ENCODE data around the gene CLDN7. TPM values are rescaled to one million over a fixed set of nuclear protein-coding genes. Genes with fewer than 3 reads are reported as not detected.

Gene CLDN7
- total RNA-seq, 2 donors from 2014 or later, result 2.3 TPM; not detected in 1

GRCh38 chr17:7239091-7240027 lies 22.9 kb downstream of the CLDN7 start, which contains the start of gene PHF23:
PHF23 (minus strand) TSS chr17:7239457; CDS start chr17:7239279, 178 bp downstream.
- peak; percentile 99 for DNase-seq (ENCODE audit: low spot score)
- TF ChIP-seq CTCF (IDR thresholded peaks at IDR 0.05), result no peak
- Histone ChIP-seq H3K9me3 (no peaks in the 10 kb centered on the region), H3K36me3 (peaks cover 33% of the 10 kb centered on the region), H3K4me3 (peak within 1 kb of the TSS; percentile 93 to 96), H3K4me1 (peaks cover 0 to 51% of the 10 kb centered on the region in 2 donors), H3K27me3 (no peaks in the 10 kb centered on the region), H3K27ac (peak within 1 kb of the TSS; percentile 93)

GRCh38 chr17:7238420-7239090 lies 23.7 kb downstream of the CLDN7 start:
- peak overlapping the region; percentile 93 to 96 for H3K4me3 ChIP-seq
- DNase-seq (ENCODE audit: low spot score), result no peak
- TF ChIP-seq CTCF (IDR thresholded peaks at IDR 0.05), result no peak
- no peaks in the 10 kb centered on the region for H3K9me3 ChIP-seq
- H3K4me1 ChIP-seq, result peaks cover 0 to 50% of the 10 kb centered on the region in 2 donors
- H3K27me3 ChIP-seq, result no peaks in the 10 kb centered on the region
- H3K36me3 ChIP-seq, result peaks cover 26% of the 10 kb centered on the region
- H3K27ac ChIP-seq, result peak overlapping the region; percentile 93

DNA sequence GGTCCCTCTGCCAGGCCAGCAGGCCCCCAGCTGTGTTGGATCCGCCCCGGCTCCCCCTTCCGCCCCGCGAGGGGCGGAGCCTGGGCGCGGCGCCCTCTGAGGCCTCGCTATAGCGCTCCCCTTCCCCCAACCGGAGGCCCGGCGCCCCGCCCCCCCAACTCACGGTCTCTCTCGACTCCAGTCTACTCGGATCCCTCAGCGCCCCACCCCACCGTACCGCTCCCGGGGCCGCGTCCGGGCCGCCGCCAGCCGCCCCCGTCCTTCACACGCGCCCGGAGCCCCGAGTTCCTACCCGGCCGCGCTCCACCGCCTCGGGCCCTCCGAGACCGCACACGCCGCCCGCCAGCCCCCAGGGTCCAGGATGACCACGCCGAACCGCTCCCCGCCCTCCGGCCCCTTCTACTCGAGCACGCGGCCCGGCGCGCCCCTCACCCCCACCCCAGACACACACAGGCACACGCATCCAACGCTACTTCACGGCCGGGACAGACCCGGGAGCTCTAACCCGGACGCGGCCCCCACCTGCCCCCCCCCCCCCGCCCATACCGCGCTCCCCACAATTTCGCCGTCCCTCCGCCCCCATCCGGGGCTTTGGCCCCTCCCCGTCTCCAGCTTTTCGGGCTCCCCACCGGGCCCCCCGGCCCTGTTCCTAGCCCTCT lies 24.4 kb downstream of the CLDN7 start:
- Histone ChIP-seq H3K4me1 (peaks cover 0 to 52% of the 10 kb centered on the region in 2 donors), H3K9me3 (no peaks in the 10 kb centered on the region), H3K27me3 (no peaks in the 10 kb centered on the region), H3K27ac (peak overlapping the region; percentile 93), H3K4me3 (peak overlapping the region; percentile 93 to 96), H3K36me3 (peaks cover 26% of the 10 kb centered on the region)
- TF ChIP-seq CTCF (IDR thresholded peaks at IDR 0.05), result no peak
- no peak for DNase-seq (ENCODE audit: low spot score)

- H3K4me3 ChIP-seq, result peak overlapping the region; percentile 93 to 96
- H3K9me3 ChIP-seq, result no peaks in the 10 kb centered on the region
- no peak for TF ChIP-seq CTCF (IDR thresholded peaks at IDR 0.05)
- no peaks in the 10 kb centered on the region for H3K27me3 ChIP-seq
- no peak for DNase-seq (ENCODE audit: low spot score)
- H3K27ac ChIP-seq, result peak overlapping the region; percentile 93
- peaks cover 26% of the 10 kb centered on the region for H3K36me3 ChIP-seq
- H3K4me1 ChIP-seq, result peaks cover 0 to 58% of the 10 kb centered on the region in 2 donors
Observed at GRCh38 chr17:7237266-7237760, 25.0 kb downstream of the CLDN7 start.

DNA sequence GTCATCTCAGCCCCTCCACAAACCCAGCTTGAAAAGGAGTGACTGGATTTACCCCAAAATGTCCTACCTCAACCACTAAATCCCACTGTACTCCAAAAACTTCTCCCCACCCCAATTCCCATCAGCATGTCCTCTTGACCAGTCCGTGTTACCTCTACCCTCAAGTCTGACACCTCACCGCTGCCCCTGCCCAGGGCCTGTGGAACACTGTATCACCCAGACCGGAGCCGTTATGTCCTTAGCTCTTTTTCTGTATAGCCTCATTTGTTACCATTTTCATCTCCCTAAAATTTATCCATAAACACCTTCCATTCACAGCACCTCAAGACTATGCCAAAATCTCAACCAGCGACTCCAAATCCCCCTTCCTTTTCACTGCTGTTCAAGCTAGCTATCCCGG lies 25.5 kb downstream of the CLDN7 start:
- Histone ChIP-seq H3K27ac (peak overlapping the region in 1 of 2 donors; percentile 93), H3K27me3 (no peaks in the 10 kb centered on the region), H3K9me3 (no peaks in the 10 kb centered on the region), H3K36me3 (peaks cover 26% of the 10 kb centered on the region), H3K4me1 (peaks cover 0 to 63% of the 10 kb centered on the region in 2 donors), H3K4me3 (no peak overlapping the region)
- TF ChIP-seq CTCF (IDR thresholded peaks at IDR 0.05), result no peak
- DNase-seq (ENCODE audit: low spot score), result no peak

All from right atrium auricular region (tissue), 2 donors.